HG02678 (cell line): Measurements from ENCODE around the gene REXO1.

Source experiments
- ATAC-seq: cut with Tn5 transposase; IDR thresholded peaks from one replicate; pipeline ENCODE4 v1.9.1; 2021; ENCODE audit warnings: mild to moderate bottlenecking, moderate library complexity; ENCODE audit not compliant: unreplicated experiment

REXO1 gene

GRCh38 chr19:1774989-1775772 is 73.1 kb downstream of the REXO1 start:
- no peak for ATAC-seq

GRCh38 chr19:1773184-1773583 is 75.1 kb downstream of the REXO1 start:
- ATAC-seq, result no peak

- no peak for ATAC-seq
Measured at GRCh38 chr19:1770866-1771576, 77.3 kb downstream of the REXO1 start.

GRCh38 chr19:1769645-1769985 is 78.7 kb downstream of the REXO1 start:
- no peak for ATAC-seq

GRCh38 chr19:1768918-1769644 is 79.2 kb downstream of the REXO1 start:
- ATAC-seq, result no peak

- ATAC-seq, result no peak
Measured at GRCh38 chr19:1768248-1768647, 80.0 kb downstream of the REXO1 start.

GRCh38 chr19:1767464-1767933 is 80.8 kb downstream of the REXO1 start:
- no peak for ATAC-seq

GRCh38 chr19:1766800-1767352 is 81.4 kb downstream of the REXO1 start:
- ATAC-seq, result no peak

GRCh38 chr19:1765904-1766799 is 82.1 kb downstream of the REXO1 start:
- ATAC-seq, result no peak
